Measurements from ENCODE around the gene HOXC9. TPM values are rescaled to one million over a fixed set of nuclear protein-coding genes. Genes with fewer than 3 reads are reported as not detected.

HOXC9 gene
- total RNA-seq (2021) = not detected in 2 replicates
- long read RNA-seq = 0 reads

DNA sequence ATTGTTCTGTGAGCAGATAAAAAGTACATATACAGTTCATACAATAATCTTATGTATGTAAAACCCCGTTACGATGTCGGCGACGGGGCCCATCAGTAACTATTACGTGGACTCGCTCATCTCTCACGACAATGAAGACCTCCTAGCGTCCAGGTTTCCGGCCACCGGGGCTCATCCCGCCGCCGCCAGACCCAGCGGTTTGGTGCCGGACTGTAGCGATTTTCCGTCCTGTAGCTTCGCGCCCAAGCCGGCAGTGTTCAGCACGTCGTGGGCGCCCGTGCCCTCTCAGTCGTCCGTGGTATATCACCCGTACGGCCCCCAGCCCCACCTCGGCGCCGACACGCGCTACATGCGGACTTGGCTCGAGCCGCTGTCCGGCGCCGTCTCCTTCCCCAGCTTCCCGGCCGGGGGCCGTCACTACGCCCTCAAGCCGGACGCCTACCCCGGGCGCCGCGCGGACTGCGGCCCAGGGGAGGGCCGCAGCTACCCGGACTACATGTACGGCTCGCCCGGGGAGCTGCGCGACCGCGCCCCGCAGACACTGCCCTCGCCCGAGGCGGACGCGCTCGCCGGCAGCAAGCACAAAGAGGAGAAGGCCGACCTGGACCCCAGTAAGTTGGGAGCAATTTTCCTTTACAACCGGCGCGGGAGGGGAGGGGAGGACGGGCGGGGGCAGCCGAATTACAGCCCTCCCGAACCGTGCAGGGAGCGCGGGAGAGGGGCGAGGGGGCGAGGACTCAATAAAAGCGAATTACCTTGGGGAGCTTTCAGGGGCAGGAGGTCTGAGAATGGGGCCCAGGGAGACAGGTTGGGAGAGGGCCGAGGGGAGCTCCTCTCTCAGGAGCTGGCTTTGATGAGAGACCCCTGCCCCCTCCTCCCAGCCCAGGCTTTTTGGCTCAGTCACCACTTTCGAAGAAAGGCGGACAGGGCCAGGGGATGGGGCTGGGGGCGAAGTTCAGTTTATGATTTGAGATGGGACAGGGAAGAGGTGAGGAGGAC, at the start of gene HOXC9:
Gene HOXC9 (plus strand): TSS at position 46 of the 999 bp plus-strand sequence. CDS start 28 bp downstream, at position 74.
- H3T11ph ChIP-seq (ENCODE audit: low read length) = no peak within 1 kb of the TSS
- TF ChIP-seq, protein P1, sequence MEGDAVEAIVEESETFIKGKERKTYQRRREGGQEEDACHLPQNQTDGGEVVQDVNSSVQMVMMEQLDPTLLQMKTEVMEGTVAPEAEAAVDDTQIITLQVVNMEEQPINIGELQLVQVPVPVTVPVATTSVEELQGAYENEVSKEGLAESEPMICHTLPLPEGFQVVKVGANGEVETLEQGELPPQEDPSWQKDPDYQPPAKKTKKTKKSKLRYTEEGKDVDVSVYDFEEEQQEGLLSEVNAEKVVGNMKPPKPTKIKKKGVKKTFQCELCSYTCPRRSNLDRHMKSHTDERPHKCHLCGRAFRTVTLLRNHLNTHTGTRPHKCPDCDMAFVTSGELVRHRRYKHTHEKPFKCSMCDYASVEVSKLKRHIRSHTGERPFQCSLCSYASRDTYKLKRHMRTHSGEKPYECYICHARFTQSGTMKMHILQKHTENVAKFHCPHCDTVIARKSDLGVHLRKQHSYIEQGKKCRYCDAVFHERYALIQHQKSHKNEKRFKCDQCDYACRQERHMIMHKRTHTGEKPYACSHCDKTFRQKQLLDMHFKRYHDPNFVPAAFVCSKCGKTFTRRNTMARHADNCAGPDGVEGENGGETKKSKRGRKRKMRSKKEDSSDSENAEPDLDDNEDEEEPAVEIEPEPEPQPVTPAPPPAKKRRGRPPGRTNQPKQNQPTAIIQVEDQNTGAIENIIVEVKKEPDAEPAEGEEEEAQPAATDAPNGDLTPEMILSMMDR (conservative IDR thresholded peaks at IDR 0.05) = no peak
- no peaks in the 10 kb centered on the region for H3K79me1 ChIP-seq (ENCODE audit: insufficient read depth, low read depth, low read length, poor library complexity, severe bottlenecking)
- H3K79me2 ChIP-seq (ENCODE audit: insufficient read depth, low read length) = no peaks in the 10 kb centered on the region
- H3K4me3 Mint-ChIP-seq = peak within 1 kb of the TSS; percentile 45 to 63
- peaks cover 0 to 23% of the 10 kb centered on the region in 2 experiments; a peak in 2 of 4 replicates for H3K4me1 Mint-ChIP-seq
- no peak within 1 kb of the TSS for H3K18ac ChIP-seq (ENCODE audit: insufficient read length, low read depth, low read length)
- H3K27ac ChIP-seq (ENCODE audit: insufficient read length, low read depth, low read length) = no peak within 1 kb of the TSS
- H2AFZ ChIP-seq (ENCODE audit: low read length) = no peak within 1 kb of the TSS
- no peak within 1 kb of the TSS for H2BK5ac ChIP-seq (ENCODE audit: insufficient read length, low read length)
- H4K91ac ChIP-seq (ENCODE audit: insufficient read length, low read depth, low read length) = no peak within 1 kb of the TSS
- no peak within 1 kb of the TSS for H3K56ac ChIP-seq (ENCODE audit: insufficient read length, low read depth, low read length)
- no peak within 1 kb of the TSS for H4K8ac ChIP-seq (replicated peaks; ENCODE audit: insufficient read length, low read depth, low read length)
- no peaks in the 10 kb centered on the region for H3K9me3 ChIP-seq (ENCODE audit: control insufficient read depth, low read depth, low read length)
- H2BK20ac ChIP-seq (ENCODE audit: low read depth, low read length, poor library complexity, severe bottlenecking) = no peak within 1 kb of the TSS
- H2BK12ac ChIP-seq (ENCODE audit: insufficient read length, low read depth, low read length) = no peak within 1 kb of the TSS
- peaks cover 100% of the 10 kb centered on the region for H3K27me3 Mint-ChIP-seq (ENCODE audit: low read depth)
- no peaks in the 10 kb centered on the region for H4K20me1 ChIP-seq (ENCODE audit: control insufficient read depth, insufficient read depth, insufficient read length)
- no peak for DNase-seq
- H2BK120ac ChIP-seq (ENCODE audit: low read depth, low read length, poor library complexity, severe bottlenecking) = no peak within 1 kb of the TSS
- H2BK15ac ChIP-seq (ENCODE audit: low read depth, low read length) = no peak within 1 kb of the TSS
- H3K4ac ChIP-seq (ENCODE audit: low read depth, low read length) = no peak within 1 kb of the TSS
- H3K23me2 ChIP-seq (ENCODE audit: insufficient read length, low read depth, low read length, poor library complexity, severe bottlenecking) = no peaks in the 10 kb centered on the region
- peaks cover 99% of the 10 kb centered on the region for H3K27me3 ChIP-seq (ENCODE audit: insufficient read depth, low read length)
- no peak within 1 kb of the TSS for H3K27ac Mint-ChIP-seq
- no peak within 1 kb of the TSS for H3K23ac ChIP-seq (ENCODE audit: insufficient read length, low read depth, low read length)
- WGBS (ENCODE audit: extremely low coverage, insufficient read length, low lambda C conversion rate) = no CpG with 5 or more reads among the region's 87 CpGs
- no peaks in the 10 kb centered on the region for H3K36me3 Mint-ChIP-seq (ENCODE audit: insufficient read depth in 1 of 3, low read depth in 3 of 3)
- H3K4me2 ChIP-seq (ENCODE audit: insufficient read depth, insufficient read length, low read length) = peak within 1 kb of the TSS; percentile 26
- H3K14ac ChIP-seq (ENCODE audit: insufficient read depth, low read length) = no peak within 1 kb of the TSS
- no peaks in the 10 kb centered on the region for H3K4me1 ChIP-seq (ENCODE audit: insufficient read depth, low read length)
- no peak within 1 kb of the TSS for H4K5ac ChIP-seq (ENCODE audit: insufficient read length, low read depth, low read length)
- H2AK5ac ChIP-seq (ENCODE audit: insufficient read length, low read length) = no peak within 1 kb of the TSS
- peaks cover 4 to 9% of the 10 kb centered on the region in 2 experiments; a peak in 3 of 5 replicates for H3K9me3 Mint-ChIP-seq
- H3K9ac ChIP-seq (ENCODE audit: extremely low read depth, insufficient read length, low read length) = no peak within 1 kb of the TSS
